ENCODE data around the gene HES7.

DNA sequence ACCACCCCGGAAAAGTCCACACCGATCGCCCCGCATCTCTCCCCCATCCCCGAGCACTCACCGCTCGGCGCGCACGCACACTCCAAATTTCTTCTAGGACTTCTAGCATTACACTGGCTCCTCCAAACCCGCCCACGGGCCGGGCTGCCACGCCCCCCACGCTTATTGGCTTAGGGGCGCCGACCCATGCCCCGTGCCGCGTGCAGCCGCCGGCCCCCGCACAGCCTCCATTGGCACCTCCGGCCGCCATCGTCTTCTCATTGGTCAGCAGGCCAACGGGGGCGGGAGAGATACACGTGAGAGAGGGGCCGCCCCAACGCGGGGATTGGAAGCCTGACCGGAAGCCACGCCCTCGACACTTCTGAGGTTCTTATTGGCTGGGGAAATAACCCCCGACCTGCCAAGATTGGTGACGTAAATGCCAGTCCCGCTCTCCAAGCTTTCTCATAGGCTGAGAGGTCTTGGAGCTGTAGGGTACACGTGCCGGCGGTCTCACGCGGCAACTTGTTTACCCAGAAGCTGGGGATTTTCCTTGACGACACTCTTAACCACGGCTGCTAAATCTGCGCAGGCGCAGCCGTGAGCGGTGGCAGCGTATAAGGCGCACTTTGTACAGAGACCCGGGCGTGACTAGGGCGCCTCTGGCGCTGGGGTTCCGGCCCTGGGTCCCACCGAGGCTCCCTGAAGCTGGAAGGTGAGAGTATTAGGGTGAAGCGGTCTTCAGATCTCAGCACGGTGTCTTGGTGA is 32.5 kb upstream of the HES7 start:
- TF ChIP-seq EZH2phosphoT487 (IDR thresholded peaks at IDR 0.05; ENCODE audit: low read depth) = no peak
- TF ChIP-seq, protein P1, sequence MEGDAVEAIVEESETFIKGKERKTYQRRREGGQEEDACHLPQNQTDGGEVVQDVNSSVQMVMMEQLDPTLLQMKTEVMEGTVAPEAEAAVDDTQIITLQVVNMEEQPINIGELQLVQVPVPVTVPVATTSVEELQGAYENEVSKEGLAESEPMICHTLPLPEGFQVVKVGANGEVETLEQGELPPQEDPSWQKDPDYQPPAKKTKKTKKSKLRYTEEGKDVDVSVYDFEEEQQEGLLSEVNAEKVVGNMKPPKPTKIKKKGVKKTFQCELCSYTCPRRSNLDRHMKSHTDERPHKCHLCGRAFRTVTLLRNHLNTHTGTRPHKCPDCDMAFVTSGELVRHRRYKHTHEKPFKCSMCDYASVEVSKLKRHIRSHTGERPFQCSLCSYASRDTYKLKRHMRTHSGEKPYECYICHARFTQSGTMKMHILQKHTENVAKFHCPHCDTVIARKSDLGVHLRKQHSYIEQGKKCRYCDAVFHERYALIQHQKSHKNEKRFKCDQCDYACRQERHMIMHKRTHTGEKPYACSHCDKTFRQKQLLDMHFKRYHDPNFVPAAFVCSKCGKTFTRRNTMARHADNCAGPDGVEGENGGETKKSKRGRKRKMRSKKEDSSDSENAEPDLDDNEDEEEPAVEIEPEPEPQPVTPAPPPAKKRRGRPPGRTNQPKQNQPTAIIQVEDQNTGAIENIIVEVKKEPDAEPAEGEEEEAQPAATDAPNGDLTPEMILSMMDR (IDR thresholded peaks at IDR 0.05; ENCODE audit: low read depth, low read length) = no peak
